Naive thymus-derived CD8-positive, alpha-beta T cell (primary cell): ENCODE data around the gene TBC1D21. TPM values are rescaled to one million over a fixed set of nuclear protein-coding genes. Genes with fewer than 3 reads are reported as not detected.
A peak's percentile ranks its signal among the peaks of the same experiment; 100 is the strongest.

Experiments
- ATAC-seq, 2 donors: fragments of 150-1000 bp; cut with Tn5 transposase in 1 of 2; sonication (Bioruptor Pico), chemical (Tn5 transposase) in 1 of 2; 1 replicate in 1 of 2; 2 replicates in 1 of 2; pipeline ENCODE4 v1.10.0; 2021; ENCODE audit warnings: mild to moderate bottlenecking in 2 of 2, moderate library complexity in 2 of 2
- POLR2A ChIA-PET: fragments of 350-600 bp; sonication (Branson Sonifier 250); formaldehyde crosslinking; loops from one replicate; lab custom pipeline; 2021; ENCODE audit warnings: antibody characterized with exemption; lab: Charles Lee
- DNase-seq, 10 donors: peaks; one replicate each; pipeline versions ENCODE4 v3.0.0 to v3.0.0-alpha.2; 2020 to 2022
- H3K27ac Mint-ChIP-seq, 10 donors: one replicate each; pipeline ENCODE4 v1.8.0; 2020 to 2022; ENCODE audit warnings: mild to moderate bottlenecking in 10 of 10, mixed read lengths in 10 of 10, moderate library complexity in 4 of 10, inconsistent platforms in 1 of 10
- H3K27me3 Mint-ChIP-seq, 5 donors: one replicate each; pipeline ENCODE4 v1.8.0; 2021 to 2022; ENCODE audit warnings: mixed read lengths in 5 of 5
- H3K36me3 Mint-ChIP-seq, 3 donors: one replicate each; pipeline ENCODE4 v1.8.0; 2020 to 2022; ENCODE audit warnings: mixed read lengths in 3 of 3, mild to moderate bottlenecking in 2 of 3, inconsistent platforms in 1 of 3
- H3K4me1 Mint-ChIP-seq, 4 donors: one replicate each; pipeline ENCODE4 v1.8.0; 2021 to 2022; ENCODE audit warnings: mixed read lengths in 4 of 4
- H3K4me3 Mint-ChIP-seq, 10 donors: one replicate each; pipeline ENCODE4 v1.8.0; 2020 to 2022; ENCODE audit warnings: mild to moderate bottlenecking in 10 of 10, mixed read lengths in 10 of 10, moderate library complexity in 6 of 10, inconsistent platforms in 1 of 10
- H3K9me3 Mint-ChIP-seq, 9 donors: one replicate each; pipeline ENCODE4 v1.8.0; 2020 to 2022; ENCODE audit warnings: mixed read lengths in 9 of 9, mild to moderate bottlenecking in 3 of 9, inconsistent platforms in 1 of 9, moderate library complexity in 1 of 9
- polyA plus RNA-seq, 3 donors: library from polyadenylated mRNA; unstranded; fragments of 300-500 nt; fragmentation: Illumina TruSeq; gene quantifications; one replicate each; pipeline ENCODE4 v1.2.3, GENCODE V29; 2021
- total RNA-seq, 8 experiments: library from RNA in 2 of 8; stranded (reverse) in 2 of 8; gene quantifications; one replicate each; pipeline ENCODE4 v1.2.3 and lab custom pipeline; 2021 to 2026

The TBC1D21 gene
- total and polyA plus RNA-seq, 5 experiments from 2014 or later: not detected

DNA sequence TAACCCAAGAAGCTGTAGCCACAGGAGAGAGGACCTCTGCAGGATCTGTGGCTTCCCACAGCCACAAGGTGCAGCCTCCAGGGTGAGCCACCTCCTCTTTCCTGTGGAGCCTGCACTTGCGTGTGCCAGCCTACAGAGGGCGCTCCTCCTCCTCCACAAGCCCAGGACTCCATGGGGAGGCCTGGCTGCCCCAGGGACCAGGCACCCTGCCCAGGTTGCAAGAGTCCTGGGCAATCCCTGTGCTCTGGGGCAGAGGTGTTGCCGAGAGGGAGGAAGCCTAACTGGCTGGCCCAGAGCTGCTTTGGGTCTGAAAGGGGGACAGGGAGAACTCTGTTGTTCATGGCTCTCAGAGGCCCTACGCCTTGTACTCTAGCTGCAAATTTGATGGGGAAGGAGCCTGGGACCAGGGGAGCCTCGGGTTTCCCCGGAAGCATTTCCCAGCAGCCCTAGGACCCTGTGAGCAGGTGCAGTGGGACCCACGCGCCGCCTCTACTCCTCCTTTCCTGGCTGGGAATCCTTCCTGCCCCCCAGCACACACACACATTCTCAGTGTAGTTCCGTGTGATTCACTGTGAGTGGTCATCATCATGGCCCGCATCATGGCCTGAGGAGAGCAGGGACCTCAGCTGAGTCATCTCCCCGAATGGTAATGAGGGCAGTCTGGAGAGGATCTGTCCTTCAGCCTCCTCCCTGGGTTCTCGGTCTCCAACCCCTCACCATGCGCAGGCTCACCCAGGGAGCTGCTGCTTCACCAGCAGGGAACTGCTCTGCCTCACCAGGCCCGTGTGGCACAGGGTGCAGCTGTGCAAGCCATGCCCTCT lies 24.3 kb downstream of the TBC1D21 start:
- peaks cover 0 to 4% (median 0%) of the 10 kb centered on the region in 5 donors for H3K27me3 Mint-ChIP-seq
- no peaks in the 10 kb centered on the region for H3K9me3 Mint-ChIP-seq
- POLR2A ChIA-PET: no interaction called here
- H3K36me3 Mint-ChIP-seq: peaks cover 0 to 5% (median 0%) of the 10 kb centered on the region in 3 donors
- H3K4me3 Mint-ChIP-seq: no peak overlapping the region
- ATAC-seq (peak; percentile 58 to 59), DNase-seq (peak in 7 of 10 donors; percentile 3 to 33 (median 14))
- no peaks in the 10 kb centered on the region for H3K4me1 Mint-ChIP-seq
- peak overlapping the region in 1 of 10 donors; percentile 57 for H3K27ac Mint-ChIP-seq

DNA sequence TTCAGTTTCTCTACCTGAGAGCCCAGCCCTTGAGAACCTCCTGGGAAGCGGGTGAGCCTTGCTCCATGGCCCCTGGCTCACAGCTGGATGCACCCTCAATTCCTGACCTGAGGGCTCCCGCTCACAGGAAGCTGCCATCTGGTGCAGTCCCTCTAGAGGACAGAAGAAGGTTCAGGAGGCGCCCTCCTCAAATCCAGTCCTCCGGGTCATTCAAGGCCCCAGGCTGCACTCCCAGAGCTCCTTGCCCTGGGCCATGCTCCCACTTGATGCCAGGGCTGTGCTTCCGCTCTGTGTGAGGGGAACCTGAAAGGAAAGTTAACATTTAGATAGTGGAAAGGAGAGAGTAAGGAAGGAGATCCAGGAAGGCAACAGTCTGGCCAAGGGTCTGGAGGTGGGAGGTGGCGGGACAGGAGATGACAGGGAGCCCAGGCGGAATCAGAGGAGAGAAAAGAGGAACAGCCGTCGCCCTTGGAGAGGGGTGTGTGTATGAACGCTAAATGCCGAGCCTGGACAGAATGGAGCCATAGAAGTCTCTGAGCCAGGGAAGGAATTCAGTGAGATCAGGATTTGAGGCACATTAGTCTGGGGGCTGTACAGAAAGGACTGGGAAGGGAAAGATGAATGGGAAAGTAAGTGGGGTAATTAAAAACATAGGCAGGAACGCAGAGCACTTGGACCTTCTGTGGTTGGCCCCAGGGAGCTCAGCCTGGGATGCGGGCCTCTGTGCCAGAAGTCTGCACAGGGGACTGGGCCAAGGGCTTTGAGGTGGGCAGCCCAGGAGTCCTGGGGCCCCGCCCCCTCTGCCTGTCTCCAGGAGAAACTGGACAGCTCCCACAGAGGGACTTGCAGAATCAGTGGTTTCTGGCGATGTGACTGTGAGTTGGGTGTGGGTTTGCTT lies 26.1 kb downstream of the TBC1D21 start:
- no peaks in the 10 kb centered on the region for H3K9me3 Mint-ChIP-seq
- no peak overlapping the region for H3K27ac Mint-ChIP-seq
- peak in 1 of 10 donors; percentile 37 for DNase-seq
- no peaks in the 10 kb centered on the region for H3K27me3 Mint-ChIP-seq
- no peak for ATAC-seq
- POLR2A ChIA-PET: no interaction called here
- no peaks in the 10 kb centered on the region for H3K36me3 Mint-ChIP-seq
- H3K4me3 Mint-ChIP-seq: no peak overlapping the region
- peaks cover 0 to 3% (median 0%) of the 10 kb centered on the region in 4 donors for H3K4me1 Mint-ChIP-seq

- Mint-ChIP-seq H3K27me3 (no peaks in the 10 kb centered on the region), H3K9me3 (no peaks in the 10 kb centered on the region), H3K4me3 (no peak overlapping the region), H3K4me1 (peaks cover 0 to 3% (median 0%) of the 10 kb centered on the region in 4 donors), H3K27ac (peak overlapping the region in 2 of 10 donors; percentile 18 to 26), H3K36me3 (no peaks in the 10 kb centered on the region)
- POLR2A ChIA-PET: no interaction called here
- no peak for DNase-seq
- ATAC-seq: no peak
Measured at GRCh38 chr15:73900095-73900712, 26.8 kb downstream of the TBC1D21 start.

DNA sequence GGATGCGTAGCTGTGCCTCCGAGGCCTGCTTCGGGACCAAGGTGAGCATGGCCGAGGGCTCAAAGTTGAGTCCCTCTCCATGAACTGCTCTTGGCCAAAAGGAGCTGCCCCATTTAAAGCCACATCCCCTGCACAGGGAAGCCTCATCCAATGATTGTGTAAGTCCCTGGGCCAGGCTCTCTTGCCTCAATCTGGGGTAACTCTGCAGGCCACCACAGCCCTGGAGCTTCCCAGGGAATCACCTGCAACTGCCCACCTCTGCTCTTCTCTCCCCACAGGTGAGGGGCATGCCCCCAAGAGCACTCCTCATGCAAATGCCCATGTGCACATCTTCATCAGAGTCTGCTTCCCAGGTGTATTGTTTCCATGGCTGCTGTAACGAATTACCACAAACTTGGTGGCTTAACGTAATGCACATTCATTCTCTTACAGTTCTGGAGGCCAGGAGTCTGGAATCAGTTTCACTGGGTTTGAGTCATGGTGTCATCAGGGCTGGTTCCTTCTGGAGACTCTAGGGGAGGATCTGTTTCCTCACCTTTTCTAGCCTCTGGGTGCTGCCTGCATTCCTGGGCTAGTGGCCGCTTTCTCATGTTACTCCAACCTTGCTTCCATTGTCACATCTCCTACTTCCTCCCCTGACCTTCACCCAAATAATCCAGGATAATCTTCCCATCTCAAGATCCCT lies 27.9 kb downstream of the TBC1D21 start:
- ATAC-seq (no peak), DNase-seq (no peak)
- Mint-ChIP-seq H3K4me3 (no peak overlapping the region), H3K27me3 (no peaks in the 10 kb centered on the region), H3K27ac (peak overlapping the region in 1 of 10 donors; percentile 5), H3K9me3 (no peaks in the 10 kb centered on the region), H3K4me1 (peaks cover 0 to 3% (median 0%) of the 10 kb centered on the region in 4 donors), H3K36me3 (peaks cover 0 to 3% (median 0%) of the 10 kb centered on the region in 3 donors)
- POLR2A ChIA-PET: no interaction called here

- H3K9me3 Mint-ChIP-seq: no peaks in the 10 kb centered on the region
- peaks cover 0 to 12% (median 0%) of the 10 kb centered on the region in 3 donors for H3K36me3 Mint-ChIP-seq
- POLR2A ChIA-PET: no interaction called here
- no peak for ATAC-seq
- no peaks in the 10 kb centered on the region for H3K27me3 Mint-ChIP-seq
- H3K4me3 Mint-ChIP-seq: no peak overlapping the region
- peaks cover 0 to 3% (median 0%) of the 10 kb centered on the region in 4 donors for H3K4me1 Mint-ChIP-seq
- no peak for DNase-seq
- peak overlapping the region in 1 of 10 donors; percentile 41 for H3K27ac Mint-ChIP-seq
Measured at GRCh38 chr15:73902121-73903020, 29.0 kb downstream of the TBC1D21 start.

DNA sequence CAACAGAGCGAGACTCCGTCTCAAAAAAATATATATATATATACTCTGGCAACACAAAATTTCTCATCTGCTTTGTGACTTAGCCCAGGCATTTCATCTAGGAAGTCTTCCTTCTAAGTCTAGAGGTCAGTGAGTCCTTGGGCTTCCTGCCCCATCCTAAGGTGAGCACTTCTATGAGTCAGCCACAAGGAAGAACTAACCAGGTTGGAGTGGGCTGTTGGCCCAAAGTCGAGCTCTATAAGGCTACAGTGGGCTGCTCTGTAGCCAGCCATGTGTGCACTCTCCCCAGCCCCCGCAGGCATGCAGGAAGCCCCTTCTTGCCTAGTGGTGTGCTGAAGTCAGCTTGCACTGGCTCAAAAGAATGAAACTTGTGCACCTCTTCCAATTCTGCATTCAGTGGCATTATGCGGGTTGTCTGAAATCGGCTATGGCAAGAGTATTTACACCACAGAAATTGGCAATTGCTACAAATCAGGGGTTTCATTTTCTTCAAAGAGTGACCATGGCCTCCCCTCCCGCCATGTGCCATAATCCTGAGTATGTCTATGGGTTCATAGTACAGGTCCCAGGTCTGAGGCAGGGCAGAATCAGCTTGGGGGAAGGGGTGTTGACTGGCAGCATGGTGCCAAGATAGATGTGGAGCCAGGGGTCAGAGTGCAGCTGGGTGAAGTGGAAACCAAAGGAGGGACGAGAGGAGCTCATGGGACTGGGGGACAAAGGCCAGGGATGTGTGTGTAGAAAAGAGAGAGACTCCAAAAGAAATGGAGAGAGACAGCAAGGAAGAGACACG lies 30.9 kb downstream of the TBC1D21 start:
- Mint-ChIP-seq H3K9me3 (no peaks in the 10 kb centered on the region), H3K36me3 (peaks cover 0 to 17% (median 0%) of the 10 kb centered on the region in 3 donors), H3K4me1 (peaks cover 0 to 4% (median 1%) of the 10 kb centered on the region in 4 donors), H3K27ac (peak overlapping the region in 1 of 10 donors; percentile 35), H3K4me3 (no peak overlapping the region), H3K27me3 (no peaks in the 10 kb centered on the region)
- DNase-seq (peak in 1 of 10 donors; percentile 38), ATAC-seq (no peak)
- POLR2A ChIA-PET: no interaction called here

DNA sequence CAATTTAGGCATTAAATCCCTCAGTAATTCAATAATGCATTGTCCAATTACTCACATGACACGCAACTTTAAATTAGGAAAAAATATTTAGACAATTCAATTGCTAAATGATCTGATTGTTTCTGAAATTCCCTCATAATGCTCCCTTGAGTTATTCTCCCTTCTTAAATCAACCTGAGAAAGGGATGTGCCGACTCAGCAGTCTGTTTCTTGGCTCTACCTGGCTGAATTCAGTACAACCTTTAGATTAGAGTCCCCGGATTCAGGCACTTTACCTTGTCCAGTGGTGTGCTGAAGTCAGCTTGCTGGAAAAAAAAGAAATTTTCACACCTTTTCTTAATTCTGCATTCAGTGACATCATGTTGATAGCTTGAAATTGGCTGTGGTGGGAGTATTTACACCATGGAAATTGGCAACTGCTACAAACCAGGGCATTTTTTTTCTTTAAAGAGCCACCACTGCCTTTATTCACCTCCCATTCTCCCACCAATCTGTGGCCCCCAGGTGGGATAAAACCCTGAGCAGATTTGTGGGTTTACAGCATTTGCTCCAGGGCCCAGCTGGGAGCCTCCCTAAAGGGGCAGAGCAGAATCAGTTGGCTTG lies 32.0 kb downstream of the TBC1D21 start:
- POLR2A ChIA-PET: no interaction called here
- DNase-seq: no peak
- no peaks in the 10 kb centered on the region for H3K27me3 Mint-ChIP-seq

GRCh38 chr15:73906346-73907034 lies 33.1 kb downstream of the TBC1D21 start:
- no peak for ATAC-seq
- no peaks in the 10 kb centered on the region for H3K27me3 Mint-ChIP-seq
- DNase-seq: peak in 1 of 10 donors; percentile 34
- POLR2A ChIA-PET: interaction anchor here (1.1 kb wide), 1 partner anchor 21 kb away, joined by 3 read pairs; no protein-coding TSS in a partner anchor
- H3K27ac Mint-ChIP-seq: peak overlapping the region in 1 of 10 donors; percentile 56
- no peaks in the 10 kb centered on the region for H3K9me3 Mint-ChIP-seq
- peaks cover 0 to 4% (median 1%) of the 10 kb centered on the region in 4 donors for H3K4me1 Mint-ChIP-seq
- peaks cover 0 to 21% (median 0%) of the 10 kb centered on the region in 3 donors for H3K36me3 Mint-ChIP-seq
- no peak overlapping the region for H3K4me3 Mint-ChIP-seq

More for the DNA sequence above, 32.0 kb downstream of the TBC1D21 start:
- no peak for ATAC-seq
- H3K4me1 Mint-ChIP-seq: peaks cover 0 to 4% (median 1%) of the 10 kb centered on the region in 4 donors
- H3K36me3 Mint-ChIP-seq: peaks cover 0 to 17% (median 0%) of the 10 kb centered on the region in 3 donors
- no peak overlapping the region for H3K27ac Mint-ChIP-seq
- H3K4me3 Mint-ChIP-seq: no peak overlapping the region
- no peaks in the 10 kb centered on the region for H3K9me3 Mint-ChIP-seq

DNA sequence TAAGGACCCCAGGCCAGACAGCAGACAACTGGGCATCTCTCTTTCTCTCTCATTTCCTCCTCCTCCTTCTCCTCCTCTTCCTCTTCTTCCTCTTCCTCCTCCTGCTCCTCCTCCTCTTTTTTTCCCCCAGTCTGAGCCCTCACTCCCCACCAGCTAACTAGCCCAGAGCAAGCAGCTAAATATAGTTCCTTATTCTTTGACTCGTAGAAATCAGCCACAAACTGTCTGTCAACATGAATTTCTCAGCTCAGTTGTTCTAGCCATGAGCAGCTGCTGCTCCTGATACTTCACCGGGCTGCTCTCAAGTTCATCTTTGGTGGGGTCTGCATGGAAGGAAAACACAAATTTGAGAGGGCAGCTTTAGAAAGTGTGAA lies 33.7 kb downstream of the TBC1D21 start:
- ATAC-seq (no peak), DNase-seq (no peak)
- Mint-ChIP-seq H3K4me3 (no peak overlapping the region), H3K27me3 (no peaks in the 10 kb centered on the region), H3K36me3 (peaks cover 0 to 25% (median 0%) of the 10 kb centered on the region in 3 donors), H3K9me3 (no peaks in the 10 kb centered on the region), H3K4me1 (peaks cover 0 to 4% (median 1%) of the 10 kb centered on the region in 4 donors), H3K27ac (peak overlapping the region in 1 of 10 donors; percentile 65)
- POLR2A ChIA-PET: interaction anchor here (0.6 to 1.1 kb wide), 2 partner anchors 18 to 21 kb away, joined by 3 read pairs; no protein-coding TSS in a partner anchor
